Esophagus muscularis mucosa (tissue), 3 donors: ENCODE data around the gene NOX4.

ENCODE experiments used
- POLR2A ChIP-seq: fragments of 450-650 bp; IDR thresholded peaks from one replicate; pipeline ENCODE4 v1.6.1; 2017; ENCODE audit warnings: antibody characterized with exemption, moderate library complexity, mild to moderate bottlenecking, low read depth
- POLR2AphosphoS5 ChIP-seq, 2 donors: sonication (generic); formaldehyde crosslinking; IDR thresholded peaks; one replicate each; pipeline ENCODE4 v1.6.1; 2017; ENCODE audit warnings: antibody characterized with exemption in 2 of 2
- TF ChIP-seq, protein P1 (sequence below), 3 experiments: fragments of 200-600 bp in 2 of 3; fragments of 450-650 bp in 1 of 3; sonication (generic) in 2 of 3; IDR thresholded peaks; one replicate each; pipeline ENCODE4 v1.5.1; 2017 to 2019; ENCODE audit warnings: antibody characterized with exemption in 3 of 3, mild to moderate bottlenecking in 2 of 3, moderate library complexity in 1 of 3

DNA sequence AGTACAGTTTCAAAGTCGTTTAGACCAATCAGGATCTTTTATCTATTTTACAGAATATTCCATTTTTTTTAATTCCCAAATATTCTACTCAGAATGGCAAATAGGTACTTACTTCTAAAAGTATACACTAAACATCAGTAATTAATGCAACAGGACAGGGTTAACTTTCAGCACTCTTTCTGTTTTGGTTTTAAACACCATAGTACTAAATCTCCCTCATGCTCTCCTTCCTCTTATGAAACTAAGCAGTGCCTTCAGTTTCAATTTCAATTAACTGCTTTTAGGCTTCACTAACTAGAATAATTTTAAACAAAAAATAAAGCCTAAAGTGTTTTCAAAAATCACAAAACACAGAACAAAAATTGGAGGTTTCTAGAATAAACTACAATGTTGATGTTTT, 57.9 kb downstream of the NOX4 start:
- TF ChIP-seq, protein P1, sequence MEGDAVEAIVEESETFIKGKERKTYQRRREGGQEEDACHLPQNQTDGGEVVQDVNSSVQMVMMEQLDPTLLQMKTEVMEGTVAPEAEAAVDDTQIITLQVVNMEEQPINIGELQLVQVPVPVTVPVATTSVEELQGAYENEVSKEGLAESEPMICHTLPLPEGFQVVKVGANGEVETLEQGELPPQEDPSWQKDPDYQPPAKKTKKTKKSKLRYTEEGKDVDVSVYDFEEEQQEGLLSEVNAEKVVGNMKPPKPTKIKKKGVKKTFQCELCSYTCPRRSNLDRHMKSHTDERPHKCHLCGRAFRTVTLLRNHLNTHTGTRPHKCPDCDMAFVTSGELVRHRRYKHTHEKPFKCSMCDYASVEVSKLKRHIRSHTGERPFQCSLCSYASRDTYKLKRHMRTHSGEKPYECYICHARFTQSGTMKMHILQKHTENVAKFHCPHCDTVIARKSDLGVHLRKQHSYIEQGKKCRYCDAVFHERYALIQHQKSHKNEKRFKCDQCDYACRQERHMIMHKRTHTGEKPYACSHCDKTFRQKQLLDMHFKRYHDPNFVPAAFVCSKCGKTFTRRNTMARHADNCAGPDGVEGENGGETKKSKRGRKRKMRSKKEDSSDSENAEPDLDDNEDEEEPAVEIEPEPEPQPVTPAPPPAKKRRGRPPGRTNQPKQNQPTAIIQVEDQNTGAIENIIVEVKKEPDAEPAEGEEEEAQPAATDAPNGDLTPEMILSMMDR (IDR thresholded peaks at IDR 0.05): no peak
- TF ChIP-seq POLR2AphosphoS5 (IDR thresholded peaks at IDR 0.05) (no peak), POLR2A (no peak)
